BJ (cell line): ENCODE data around the gene PDPN. TPM values are rescaled to one million over a fixed set of nuclear protein-coding genes. Genes with fewer than 3 reads are reported as not detected.
A peak's percentile ranks its signal among the peaks of the same experiment; 100 is the strongest.

Experiments
- CTCF ChIA-PET: fragments of 350-600 bp; formaldehyde crosslinking; extraction: SDS; loops from one replicate; lab custom pipeline; 2021; ENCODE audit warnings: antibody characterized with exemption, inconsistent platforms; lab: Yijun Ruan, JAX
- POLR2A ChIA-PET: fragments of 300-600 bp; sonication (Branson Sonifier 250); formaldehyde crosslinking; extraction: SDS; loops from one replicate; lab custom pipeline; 2021; ENCODE audit warnings: antibody characterized with exemption; lab: Charles Lee
- DNase-seq: peaks from one replicate; pipeline ENCODE4 v3.0.0-alpha.2; 2011; ENCODE audit warnings: low read depth
- H3K27me3 ChIP-seq: 2 replicates; pipeline ENCODE4 v1.6.0; 2011; ENCODE audit warnings: low read length; ENCODE audit not compliant: control insufficient read depth, insufficient read depth
- H3K36me3 ChIP-seq: 2 replicates; pipeline ENCODE4 v1.5.1; 2011; ENCODE audit warnings: low read length; ENCODE audit not compliant: control insufficient read depth, insufficient read depth
- H3K4me3 ChIP-seq: 2 replicates; pipeline ENCODE4 v1.5.1; 2011; ENCODE audit warnings: low read depth, mild to moderate bottlenecking, control low read depth, low read length
- CTCF ChIP-seq: IDR thresholded peaks from 2 replicates; pipeline ENCODE4 v1.5.1; 2011; ENCODE audit warnings: low read depth, mild to moderate bottlenecking, control low read depth, inconsistent platforms, low read length, moderate library complexity; ENCODE audit not compliant: insufficient read depth
- polyA plus RNA-seq: library from polyadenylated mRNA; depleted of rRNA; stranded (reverse); fragments of >200 nt; gene quantifications from 2 replicates; pipeline ENCODE4 v1.2.3, GENCODE V29; 2011

The PDPN gene
- polyA plus RNA-seq, 1 experiment: 0.33 TPM

GRCh38 chr1:13600762-13601453 is 17.3 kb downstream of the PDPN start:
- no peaks in the 10 kb centered on the region for H3K27me3 ChIP-seq
- no peak overlapping the region for H3K4me3 ChIP-seq
- no peaks in the 10 kb centered on the region for H3K36me3 ChIP-seq
- ChIA-PET CTCF (no interaction called here), POLR2A (no interaction called here)
- no peak for TF ChIP-seq CTCF
- no peak for DNase-seq

- ChIA-PET CTCF (no interaction called here), POLR2A (no interaction called here)
- no peak for TF ChIP-seq CTCF
- no peak for DNase-seq
- Histone ChIP-seq H3K4me3 (no peak overlapping the region), H3K36me3 (no peaks in the 10 kb centered on the region), H3K27me3 (no peaks in the 10 kb centered on the region)
These were observed 20.5 kb downstream of the PDPN start for GRCh38 chr1:13604176-13604575.

DNA sequence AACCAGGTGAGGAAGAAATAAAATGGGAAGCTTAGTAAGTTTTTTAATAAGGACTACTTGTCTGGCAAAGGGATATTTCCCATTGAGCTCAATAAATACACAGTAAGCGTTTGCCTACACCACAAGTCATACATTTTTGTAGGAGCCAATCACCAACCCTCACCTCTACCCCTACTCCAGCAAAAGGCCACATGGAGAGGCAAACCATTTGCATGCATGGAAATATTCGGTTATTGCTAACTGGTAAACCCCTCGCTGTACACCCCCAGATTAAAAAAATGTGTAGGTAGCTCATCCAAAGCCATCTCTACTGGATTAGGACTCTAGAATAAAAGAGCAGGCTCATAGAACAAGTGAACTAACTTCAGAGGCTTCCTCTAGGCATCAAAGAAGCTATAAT is 21.1 kb downstream of the PDPN start:
- CTCF ChIA-PET: no interaction called here
- H3K36me3 ChIP-seq: no peaks in the 10 kb centered on the region
- H3K27me3 ChIP-seq: no peaks in the 10 kb centered on the region
- POLR2A ChIA-PET: no interaction called here
- H3K4me3 ChIP-seq: no peak overlapping the region
- DNase-seq: no peak
- no peak for TF ChIP-seq CTCF

GRCh38 chr1:13605159-13605558 is 21.5 kb downstream of the PDPN start:
- Histone ChIP-seq H3K27me3 (no peaks in the 10 kb centered on the region), H3K36me3 (no peaks in the 10 kb centered on the region), H3K4me3 (no peak overlapping the region)
- DNase-seq: peak; percentile 91
- no peak for TF ChIP-seq CTCF
- ChIA-PET CTCF (no interaction called here), POLR2A (no interaction called here)

DNA sequence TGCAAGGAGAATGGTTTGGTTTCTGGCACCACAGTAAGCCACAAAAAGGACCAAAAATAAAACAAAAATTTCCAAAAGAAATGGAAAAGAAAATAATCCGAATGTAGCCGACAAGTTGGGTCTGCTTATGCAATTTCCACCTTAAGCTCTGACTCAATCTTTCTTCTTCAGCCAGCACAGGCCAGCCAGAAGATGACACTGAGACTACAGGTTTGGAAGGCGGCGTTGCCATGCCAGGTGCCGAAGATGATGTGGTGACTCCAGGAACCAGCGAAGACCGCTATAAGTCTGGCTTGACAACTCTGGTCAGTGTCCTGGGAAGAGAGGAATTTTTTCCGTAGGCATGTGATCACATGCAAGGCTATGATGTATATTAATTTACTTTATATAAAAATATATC is 23.4 kb downstream of the PDPN start:
- Histone ChIP-seq H3K4me3 (no peak overlapping the region), H3K27me3 (no peaks in the 10 kb centered on the region), H3K36me3 (no peaks in the 10 kb centered on the region)
- no peak for DNase-seq
- CTCF ChIA-PET: no interaction called here
- POLR2A ChIA-PET: no interaction called here
- TF ChIP-seq CTCF: no peak
